ENCODE data around the gene NPBWR2. TPM values are rescaled to one million over a fixed set of nuclear protein-coding genes. Genes with fewer than 3 reads are reported as not detected.

NPBWR2 gene
- total and polyA plus RNA-seq, 8 donors, result not detected

GRCh38 chr20:64064145-64064698 lies 43.1 kb downstream of the NPBWR2 start:
- H3K4me1 ChIP-seq, result peaks cover 0 to 5% (median 4%) of the 10 kb centered on the region in 3 donors
- peak overlapping the region in 2 of 4 donors; percentile 79 to 92 for H3K4me3 ChIP-seq
- H3K9me3 ChIP-seq, result no peaks in the 10 kb centered on the region
- intact Hi-C loops (cut with DNase I), result no loop called here
- 38 to 52% methylated on average over 12 of the region's 12 CpGs for WGBS, 2 donors
- no peaks in the 10 kb centered on the region for H3K27me3 ChIP-seq
- peak in 1 of 4 donors; percentile 7 for ATAC-seq
- TF ChIP-seq CTCF (IDR thresholded peaks at IDR 0.05), result no peak
- DNase-seq, result peak in 1 of 6 donors; percentile 73
- no peak for FAIRE-seq
- no peak overlapping the region for H3K27ac ChIP-seq
- no peaks in the 10 kb centered on the region for H3K36me3 ChIP-seq

- Histone ChIP-seq H3K9me3 (no peaks in the 10 kb centered on the region), H3K4me3 (peak overlapping the region; percentile 79 to 92 (median 87)), H3K36me3 (no peaks in the 10 kb centered on the region), H3K4me1 (peaks cover 0 to 5% (median 4%) of the 10 kb centered on the region in 3 donors), H3K27ac (peak overlapping the region in 1 of 4 donors; percentile 39), H3K27me3 (no peaks in the 10 kb centered on the region)
- 3% methylated on average over 32 to 51 of the region's 51 CpGs for WGBS, 2 donors
- intact Hi-C loops (cut with DNase I), result no loop called here
- TF ChIP-seq CTCF (IDR thresholded peaks at IDR 0.05), result no peak
- DNase-seq, result peak in 2 of 6 donors; percentile 49 to 64
- ATAC-seq, result peak; percentile 3 to 23 (median 8)
- no peak for FAIRE-seq
Observed at GRCh38 chr20:64063389-64064144, 43.8 kb downstream of the NPBWR2 start.

- no peak for FAIRE-seq
Observed at GRCh38 chr20:64062596-64063388, 44.6 kb downstream of the NPBWR2 start, which contains the start of gene TCEA2. Gene TCEA2, plus strand, starts transcription at chr20:64063198. Its CDS starts 115 bp downstream, at chr20:64063313.

DNA sequence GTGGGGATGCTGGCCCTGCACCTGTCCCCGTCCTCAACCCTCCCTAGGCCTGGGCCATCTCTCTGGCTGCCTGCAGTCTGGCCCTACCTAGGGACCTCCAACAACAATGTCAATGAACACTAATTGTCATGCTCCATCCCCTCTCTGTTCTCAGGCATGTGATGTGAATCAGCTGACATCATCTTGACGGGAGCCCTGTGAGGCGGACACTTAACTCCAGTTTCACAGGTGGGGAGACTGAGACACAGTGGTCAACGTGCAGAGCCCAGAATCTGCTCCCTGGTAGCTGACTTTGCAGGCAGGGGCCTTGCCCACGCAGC lies 45.1 kb downstream of the NPBWR2 start:
- Histone ChIP-seq H3K4me3 (peak overlapping the region; percentile 79 to 92 (median 87)), H3K4me1 (peaks cover 0 to 5% (median 4%) of the 10 kb centered on the region in 3 donors), H3K27me3 (no peaks in the 10 kb centered on the region), H3K36me3 (no peaks in the 10 kb centered on the region), H3K9me3 (no peaks in the 10 kb centered on the region), H3K27ac (peak overlapping the region; percentile 51 to 83 (median 70))
- no peak for TF ChIP-seq CTCF (IDR thresholded peaks at IDR 0.05)
- DNase-seq, result no peak
- 55 to 59% methylated on average over 5 of the region's 5 CpGs for WGBS, 2 donors
- intact Hi-C loops (cut with DNase I), result no loop called here
- ATAC-seq, result peak in 1 of 4 donors; percentile 0
- no peak for FAIRE-seq

More at GRCh38 chr20:64062596-64063388, 44.6 kb downstream of the NPBWR2 start, which contains the start of gene TCEA2:
- intact Hi-C loops (cut with DNase I), result no loop called here
- WGBS, 2 donors, result 5 to 7% methylated on average over 51 to 85 of the region's 85 CpGs
- TF ChIP-seq CTCF (IDR thresholded peaks at IDR 0.05), result no peak
- H3K4me1 ChIP-seq, result peaks cover 0 to 5% (median 4%) of the 10 kb centered on the region in 3 donors
- ATAC-seq (peak; percentile 92 to 98 (median 98)), DNase-seq (peak; percentile 95 to 99 (median 96))
- H3K27ac ChIP-seq, result peak within 1 kb of the TSS; percentile 51 to 83 (median 70)
- H3K4me3 ChIP-seq, result peak within 1 kb of the TSS; percentile 79 to 92 (median 87)
- no peaks in the 10 kb centered on the region for H3K27me3 ChIP-seq
- no peaks in the 10 kb centered on the region for H3K9me3 ChIP-seq
- no peaks in the 10 kb centered on the region for H3K36me3 ChIP-seq

Data from pancreas (tissue), 10 donors.